ENCODE results near the gene ARHGAP22. TPM values are rescaled to one million over a fixed set of nuclear protein-coding genes. Genes with fewer than 3 reads are reported as not detected.

The ARHGAP22 gene
- total RNA-seq, 2 experiments from 2014 or later = 0.19 to 0.46 TPM

- Histone ChIP-seq H2AFZ (ENCODE audit: low read length) (no peak overlapping the region), H3K79me2 (ENCODE audit: insufficient read depth, low read depth, low read length) (no peaks in the 10 kb centered on the region), H3K9me3 (ENCODE audit: low read length) (no peaks in the 10 kb centered on the region), H4K20me1 (ENCODE audit: insufficient read depth, low read length) (no peaks in the 10 kb centered on the region), H3K4me1 (ENCODE audit: insufficient read depth, low read length, poor library complexity, severe bottlenecking) (peaks cover 4% of the 10 kb centered on the region), H3K27ac (ENCODE audit: low read depth, low read length, poor library complexity, severe bottlenecking) (no peak overlapping the region), H3K9me2 (ENCODE audit: insufficient read depth, low read length) (no peaks in the 10 kb centered on the region), H3K4me3 (ENCODE audit: low read depth, low read length, poor library complexity, severe bottlenecking) (no peak overlapping the region), H3K36me3 (ENCODE audit: insufficient read depth, low read length) (no peaks in the 10 kb centered on the region), H3K4me2 (ENCODE audit: low read length) (no peak overlapping the region)
- ChIA-PET POLR2A (no interaction called here), CTCF (ENCODE audit: unreplicated experiment) (no interaction called here)
- no peak for DNase-seq (ENCODE audit: low spot score)
- intact Hi-C loops (cut with micrococcal nuclease; ENCODE audit: unreplicated experiment) = no loop called here
- no TSS peak for BruUV-seq (replicated peaks)
- no peak for TF ChIP-seq CTCF (conservative IDR thresholded peaks at IDR 0.05; ENCODE audit: low read length)
- TF ChIP-seq EZH2phosphoT487 (IDR thresholded peaks at IDR 0.05; ENCODE audit: borderline replicate concordance, low read depth, low read length) = no peak
Measured at GRCh38 chr10:48610585-48611093, 5.8 kb upstream of the ARHGAP22 start.

GRCh38 chr10:48609899-48610584 lies 5.2 kb upstream of the ARHGAP22 start:
- no peak overlapping the region for H3K27ac ChIP-seq (ENCODE audit: low read depth, low read length, poor library complexity, severe bottlenecking)
- POLR2A ChIA-PET = no interaction called here
- CTCF ChIA-PET (ENCODE audit: unreplicated experiment) = interaction anchor here (0.9 to 3.2 kb wide), 2 partner anchors 46 to 57 kb away, joined by 3 to 61 read pairs; no protein-coding TSS in a partner anchor
- H3K4me2 ChIP-seq (ENCODE audit: low read length) = no peak overlapping the region
- intact Hi-C loops (cut with micrococcal nuclease; ENCODE audit: unreplicated experiment) = no loop called here
- no peaks in the 10 kb centered on the region for H3K9me3 ChIP-seq (ENCODE audit: low read length)
- no TSS peak for BruUV-seq (replicated peaks)
- DNase-seq (ENCODE audit: low spot score) = no peak
- H3K79me2 ChIP-seq (ENCODE audit: insufficient read depth, low read depth, low read length) = no peaks in the 10 kb centered on the region
- H2AFZ ChIP-seq (ENCODE audit: low read length) = no peak overlapping the region
- no peaks in the 10 kb centered on the region for H4K20me1 ChIP-seq (ENCODE audit: insufficient read depth, low read length)
- no peak overlapping the region for H3K4me3 ChIP-seq (ENCODE audit: low read depth, low read length, poor library complexity, severe bottlenecking)
- H3K36me3 ChIP-seq (ENCODE audit: insufficient read depth, low read length) = no peaks in the 10 kb centered on the region
- TF ChIP-seq CTCF (conservative IDR thresholded peaks at IDR 0.05; ENCODE audit: low read length) (no peak), EZH2phosphoT487 (IDR thresholded peaks at IDR 0.05; ENCODE audit: borderline replicate concordance, low read depth, low read length) (no peak)
- no peaks in the 10 kb centered on the region for H3K9me2 ChIP-seq (ENCODE audit: insufficient read depth, low read length)
- peaks cover 4% of the 10 kb centered on the region for H3K4me1 ChIP-seq (ENCODE audit: insufficient read depth, low read length, poor library complexity, severe bottlenecking)

- CTCF ChIA-PET (ENCODE audit: unreplicated experiment) = interaction anchor here (0.9 to 3.2 kb wide), 2 partner anchors 47 to 56 kb away, joined by 3 to 61 read pairs; no protein-coding TSS in a partner anchor
- POLR2A ChIA-PET = no interaction called here
Measured at GRCh38 chr10:48609441-48609840, 4.6 kb upstream of the ARHGAP22 start.

More at GRCh38 chr10:48609441-48609840, 4.6 kb upstream of the ARHGAP22 start:
- no TSS peak for BruUV-seq (replicated peaks)
- peaks cover 4% of the 10 kb centered on the region for H3K4me1 ChIP-seq (ENCODE audit: insufficient read depth, low read length, poor library complexity, severe bottlenecking)
- DNase-seq (ENCODE audit: low spot score) = no peak
- no peak overlapping the region for H3K4me3 ChIP-seq (ENCODE audit: low read depth, low read length, poor library complexity, severe bottlenecking)
- H3K27ac ChIP-seq (ENCODE audit: low read depth, low read length, poor library complexity, severe bottlenecking) = no peak overlapping the region
- H3K36me3 ChIP-seq (ENCODE audit: insufficient read depth, low read length) = no peaks in the 10 kb centered on the region
- TF ChIP-seq EZH2phosphoT487 (IDR thresholded peaks at IDR 0.05; ENCODE audit: borderline replicate concordance, low read depth, low read length) (no peak), CTCF (conservative IDR thresholded peaks at IDR 0.05; ENCODE audit: low read length) (no peak)
- H3K4me2 ChIP-seq (ENCODE audit: low read length) = no peak overlapping the region
- H2AFZ ChIP-seq (ENCODE audit: low read length) = no peak overlapping the region
- no peaks in the 10 kb centered on the region for H3K79me2 ChIP-seq (ENCODE audit: insufficient read depth, low read depth, low read length)
- H4K20me1 ChIP-seq (ENCODE audit: insufficient read depth, low read length) = no peaks in the 10 kb centered on the region
- H3K9me3 ChIP-seq (ENCODE audit: low read length) = no peaks in the 10 kb centered on the region
- intact Hi-C loops (cut with micrococcal nuclease; ENCODE audit: unreplicated experiment) = no loop called here
- no peaks in the 10 kb centered on the region for H3K9me2 ChIP-seq (ENCODE audit: insufficient read depth, low read length)

Data from OCI-LY7 (cell line).